HepG2 (cell line): ENCODE measurements around the gene CALCA. TPM values are rescaled to one million over a fixed set of nuclear protein-coding genes. Genes with fewer than 3 reads are reported as not detected.

Source experiments
- BCL3 ChIP-seq: sonication (generic); formaldehyde crosslinking; IDR thresholded peaks from 2 replicates; pipeline ENCODE4 v1.5.1; 2020; ENCODE audit warnings: mild to moderate bottlenecking, missing genetic modification reagents, moderate library complexity
- BRD4 ChIP-seq: sonication (generic); formaldehyde crosslinking; IDR thresholded peaks from 2 replicates; pipeline ENCODE4 v1.4.0; 2020; ENCODE audit warnings: missing genetic modification reagents
- CEBPG ChIP-seq: IDR thresholded peaks from 2 replicates; pipeline ENCODE4 v1.6.1; 2016
- CEBPZ ChIP-seq: IDR thresholded peaks from 2 replicates; pipeline ENCODE4 v1.6.1; 2012; ENCODE audit warnings: low read length, improper control_type of control experiment
- FOXA1 ChIP-seq, 2 experiments: fragments of 450-650 bp in 1 of 2; sonication (generic) in 1 of 2; formaldehyde crosslinking in 1 of 2; IDR thresholded peaks; 2 replicates each; pipeline versions ENCODE4 v1.4.0 to v1.6.1; 2016 to 2020; ENCODE audit warnings: missing genetic modification reagents in 1 of 2
- HOXA3 ChIP-seq: sonication (generic); formaldehyde crosslinking; IDR thresholded peaks from 2 replicates; pipeline ENCODE4 v1.5.0; 2020; ENCODE audit warnings: missing genetic modification reagents
- MXD3 ChIP-seq: IDR thresholded peaks from 2 replicates; pipeline ENCODE4 v1.6.1; 2016; ENCODE audit warnings: mild to moderate bottlenecking, missing biosample characterization, missing genetic modification reagents
- NFATC3 ChIP-seq: sonication (generic); formaldehyde crosslinking; IDR thresholded peaks from 2 replicates; pipeline ENCODE4 v1.5.1; 2020; ENCODE audit warnings: mild to moderate bottlenecking, missing genetic modification reagents
- NONO ChIP-seq, 2 experiments: fragments of 450-650 bp in 1 of 2; sonication (generic) in 1 of 2; formaldehyde crosslinking in 1 of 2; IDR thresholded peaks in 1 of 2; conservative IDR thresholded peaks in 1 of 2; 2 replicates each; pipeline versions ENCODE4 v1.6.1 to v1.8.0; 2017 to 2022; ENCODE audit warnings: mild to moderate bottlenecking in 1 of 2, missing genetic modification reagents in 1 of 2, moderate library complexity in 1 of 2
- ZBTB42 ChIP-seq: sonication (generic); formaldehyde crosslinking; IDR thresholded peaks from 2 replicates; pipeline ENCODE4 v1.5.0; 2020; ENCODE audit warnings: mild to moderate bottlenecking, missing genetic modification reagents
- ZC3H4 ChIP-seq: sonication (generic); formaldehyde crosslinking; IDR thresholded peaks from 2 replicates; pipeline ENCODE4 v1.4.0; 2020; ENCODE audit warnings: missing genetic modification reagents, borderline replicate concordance
- ZNF253 ChIP-seq: sonication (generic); formaldehyde crosslinking; IDR thresholded peaks from 2 replicates; pipeline ENCODE4 v1.8.0; 2022; ENCODE audit warnings: mild to moderate bottlenecking, missing genetic modification reagents, borderline replicate concordance
- ZNF33A ChIP-seq: sonication (generic); formaldehyde crosslinking; IDR thresholded peaks from 2 replicates; pipeline ENCODE4 v1.5.1; 2020; ENCODE audit warnings: missing genetic modification reagents, mild to moderate bottlenecking, moderate library complexity, borderline replicate concordance
- polyA plus RNA-seq, 8 experiments: library from polyadenylated mRNA; depleted of rRNA in 3 of 8; stranded (reverse) in 7 of 8; unstranded in 1 of 8; fragments of >200 nt; fragmentation: Illumina TruSeq in 4 of 8; extraction: Trizol in 4 of 8; gene quantifications; 2 replicates each; pipeline versions ENCODE4 v1.2.1 to v1.2.3, GENCODE V29; 2011 to 2016; ENCODE audit warnings: low read depth in 4 of 8, missing spikeins in 1 of 8, mixed read lengths in 1 of 8; ENCODE audit not compliant: insufficient read depth in 1 of 8
- total RNA-seq, 5 experiments: library from RNA; depleted of rRNA; stranded (reverse); fragments of >200 nt; fragmentation: Illumina TruSeq; extraction: Trizol; gene quantifications; 2 replicates each; pipeline ENCODE4 v1.2.3, GENCODE V29; 2016; ENCODE audit warnings: low read depth in 1 of 5

Gene CALCA
- total and polyA plus RNA-seq, 2 of the 13 experiments (the other 11 are each of a cell fraction or from before 2014, with no cell fraction given) = not detected

GRCh38 chr11:14973621-14974514, 1.7 kb upstream of the CALCA start (continued):
- TF ChIP-seq BCL3 (CRISPR knock-in tag) = no peak
- no peak for TF ChIP-seq HOXA3 (CRISPR knock-in tag)
- TF ChIP-seq MXD3 (CRISPR knock-in tag) = no peak
- no peak for TF ChIP-seq ZBTB42 (CRISPR knock-in tag)
- no peak for TF ChIP-seq CEBPZ
- TF ChIP-seq BRD4 (CRISPR knock-in tag) = no peak
- TF ChIP-seq ZC3H4 (CRISPR knock-in tag) = no peak
- no peak for TF ChIP-seq NFATC3 (CRISPR knock-in tag)
- TF ChIP-seq ZNF253 (CRISPR knock-in tag) = no peak
- no peak for TF ChIP-seq CEBPG (CRISPR knock-in tag)
- TF ChIP-seq ZNF33A (CRISPR knock-in tag) = no peak
- TF ChIP-seq NONO (IDR thresholded peaks at IDR 0.05) = no peak
- TF ChIP-seq NONO (CRISPR knock-in tag; conservative IDR thresholded peaks at IDR 0.05) = no peak
- TF ChIP-seq FOXA1 (IDR thresholded peaks at IDR 0.05) = no peak
- no peak for TF ChIP-seq FOXA1 (CRISPR knock-in tag; IDR thresholded peaks at IDR 0.05)
